Common myeloid progenitor, CD34-positive (primary cell): ENCODE measurements around the gene SAP130. TPM values are rescaled to one million over a fixed set of nuclear protein-coding genes. Genes with fewer than 3 reads are reported as not detected.

Experiments
- CTCF ChIA-PET: fragments of 350-600 bp; sonication (Branson Sonifier 250); formaldehyde crosslinking; loops from one replicate; lab custom pipeline; 2021; ENCODE audit warnings: antibody characterized with exemption; lab: Charles Lee
- POLR2A ChIA-PET: fragments of 350-600 bp; sonication (Branson Sonifier 250); formaldehyde crosslinking; loops from one replicate; lab custom pipeline; 2021; ENCODE audit warnings: antibody characterized with exemption; lab: Charles Lee
- DNase-seq, 3 donors: peaks; one replicate each; pipeline versions ENCODE4 v3.0.0 to v3.0.0-alpha.2; 2013
- H3K27ac ChIP-seq, 2 experiments: 1 replicate in 1 of 2; 2 replicates in 1 of 2; pipeline ENCODE4 v1.7.0; 2013; ENCODE audit warnings: inconsistent platforms in 2 of 2, low read length in 2 of 2, mild to moderate bottlenecking in 2 of 2, low read depth in 1 of 2, moderate library complexity in 1 of 2; ENCODE audit not compliant: severe bottlenecking in 2 of 2, insufficient read depth in 1 of 2, poor library complexity in 1 of 2
- H3K27me3 ChIP-seq, 5 experiments: replicated peaks in 2 of 5; 1 replicate in 3 of 5; 2 replicates in 2 of 5; pipeline versions ENCODE4 v1.6.1 to v1.7.0; 2013; ENCODE audit warnings: low read length in 4 of 5, mild to moderate bottlenecking in 2 of 5, moderate library complexity in 2 of 5, inconsistent platforms in 1 of 5; ENCODE audit not compliant: insufficient read depth in 5 of 5, control insufficient read depth in 4 of 5
- H3K36me3 ChIP-seq, 4 experiments: 1 replicate in 2 of 4; 2 replicates in 2 of 4; pipeline versions ENCODE4 v1.6.1 to v1.7.0; 2013; ENCODE audit warnings: low read length in 3 of 4, control low read depth in 1 of 4, mild to moderate bottlenecking in 1 of 4; ENCODE audit not compliant: control insufficient read depth in 4 of 4, insufficient read depth in 4 of 4
- H3K4me1 ChIP-seq, 4 experiments: 1 replicate in 3 of 4; 2 replicates in 1 of 4; pipeline versions ENCODE4 v1.6.1 to v1.7.1; 2013; ENCODE audit warnings: low read length in 3 of 4, mild to moderate bottlenecking in 3 of 4, control low read depth in 1 of 4, inconsistent platforms in 1 of 4, moderate library complexity in 1 of 4; ENCODE audit not compliant: control insufficient read depth in 4 of 4, insufficient read depth in 4 of 4; ENCODE audit errors: control extremely low read depth in 1 of 4
- H3K4me3 ChIP-seq, 7 experiments: 1 replicate in 4 of 7; 2 replicates in 3 of 7; pipeline versions ENCODE4 v1.5.1 to v1.7.0; 2013; ENCODE audit warnings: mild to moderate bottlenecking in 7 of 7, low read length in 6 of 7, moderate library complexity in 6 of 7, inconsistent platforms in 2 of 7, low read depth in 2 of 7, control low read depth in 1 of 7; ENCODE audit not compliant: insufficient read depth in 4 of 7, control insufficient read depth in 1 of 7; ENCODE audit errors: extremely low read depth in 1 of 7
- H3K9me3 ChIP-seq, 5 experiments: 1 replicate in 4 of 5; 2 replicates in 1 of 5; pipeline versions ENCODE4 v1.6.1 to v1.7.1; 2013; ENCODE audit warnings: low read length in 4 of 5, mild to moderate bottlenecking in 2 of 5, inconsistent platforms in 1 of 5, low read depth in 1 of 5, moderate library complexity in 1 of 5; ENCODE audit not compliant: control insufficient read depth in 4 of 5, insufficient read depth in 2 of 5; ENCODE audit errors: control extremely low read depth in 1 of 5
- WGBS: methylation state at CpG from one replicate; pipeline ENCODE4 v1.1.5; 2013; ENCODE audit not compliant: insufficient coverage; 5-methylcytosine and 5-hydroxymethylcytosine counted together
- polyA plus RNA-seq: library from polyadenylated mRNA; unstranded; fragments of 120-200 nt; gene quantifications from one replicate; pipeline ENCODE4 v1.2.1, GENCODE V29; 2013

SAP130 gene
- polyA plus RNA-seq = 13.2 TPM

DNA sequence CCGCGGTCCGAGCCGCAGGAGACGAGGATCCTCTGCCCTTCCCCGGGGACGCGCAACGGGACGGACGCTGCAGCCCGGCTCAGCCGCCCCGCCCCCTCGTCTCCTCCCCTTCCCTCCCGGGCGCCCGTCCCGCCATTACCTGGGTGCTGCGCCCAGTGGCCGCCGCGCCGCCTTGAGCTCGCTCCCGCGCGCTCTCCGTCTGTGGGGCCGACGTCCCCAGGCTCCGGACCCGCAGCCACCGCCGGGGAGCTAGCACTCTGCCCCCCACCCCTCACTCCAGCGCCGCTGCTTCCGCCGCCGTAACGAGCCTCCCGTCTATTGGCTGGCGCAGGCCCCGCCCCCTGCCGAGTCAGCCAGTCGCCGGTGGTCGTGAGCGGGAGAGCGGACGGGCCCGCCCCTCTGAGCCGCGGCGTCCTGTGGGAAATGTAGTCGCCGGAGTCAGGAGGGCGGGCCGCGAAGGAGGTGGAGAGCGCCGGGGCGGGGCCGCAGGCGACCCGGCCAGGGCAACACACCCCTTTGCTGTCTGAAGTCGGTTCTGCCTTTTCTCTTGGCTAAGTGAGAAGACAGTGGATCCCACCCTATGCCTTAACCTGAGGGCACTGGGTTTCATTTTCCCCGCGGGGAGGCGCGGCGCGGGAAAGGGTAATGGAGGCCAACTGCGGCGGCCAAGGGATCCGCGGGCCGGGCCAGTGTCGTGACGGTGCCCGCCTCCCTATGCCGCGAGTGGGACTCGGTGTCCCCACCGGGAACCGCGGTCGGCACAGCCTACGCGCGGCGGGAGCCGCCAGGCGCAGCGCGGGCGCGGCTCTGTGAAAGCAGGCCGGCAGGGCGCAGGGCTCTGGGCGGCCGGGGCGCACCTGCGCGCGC is at the start of gene SAP130:
TSS of gene SAP130 (minus strand) at position 259 of the 867 bp plus-strand sequence. CDS start 1,767 bp downstream, outside the sequence.
- H3K4me1 ChIP-seq = peaks cover 9 to 22% (median 15%) of the 10 kb centered on the region in 4 experiments
- peaks cover 0 to 4% (median 3%) of the 10 kb centered on the region in 4 experiments for H3K36me3 ChIP-seq
- ChIA-PET CTCF (interaction anchor here (0.6 to 1.3 kb wide), 3 partner anchors 35 to 63 kb away, joined by 3 to 7 read pairs (median 3); partner anchors contain the start of gene UGGT1), POLR2A (interaction anchor here (0.7 to 1.4 kb wide), 2 partner anchors 63 to 65 kb away, joined by 3 to 5 read pairs; partner anchors contain the start of gene UGGT1)
- peak within 1 kb of the TSS; percentile 54 to 77 for H3K27ac ChIP-seq
- H3K27me3 ChIP-seq = no peaks in the 10 kb centered on the region
- WGBS = 0% methylated on average over 87 of the region's 106 CpGs
- peaks cover 0 to 12% (median 0%) of the 10 kb centered on the region in 5 experiments for H3K9me3 ChIP-seq
- peak; percentile 97 to 99 (median 98) for DNase-seq
- H3K4me3 ChIP-seq = peak within 1 kb of the TSS; percentile 78 to 97 (median 87)

- POLR2A ChIA-PET = interaction anchor here (0.6 kb wide), 1 partner anchor 857 kb away, joined by 3 read pairs; no protein-coding TSS in a partner anchor
- H3K27ac ChIP-seq = no peak overlapping the region
- CTCF ChIA-PET = no interaction called here
These were observed 48.7 kb upstream of the SAP130 start for GRCh38 chr2:128076461-128077106.

GRCh38 chr2:128073278-128073677 is 45.4 kb upstream of the SAP130 start:
- H3K27me3 ChIP-seq = no peaks in the 10 kb centered on the region
- ChIA-PET POLR2A (no interaction called here), CTCF (interaction anchor here (1.0 to 2.8 kb wide), 3 partner anchors 10 to 482 kb away, joined by 3 to 14 read pairs (median 3); no protein-coding TSS in a partner anchor)
- H3K27ac ChIP-seq = no peak overlapping the region
- peaks cover 0 to 2% (median 0%) of the 10 kb centered on the region in 5 experiments for H3K9me3 ChIP-seq
- no peaks in the 10 kb centered on the region for H3K4me1 ChIP-seq
- no peak for DNase-seq
- 94% methylated on average over 2 of the region's 3 CpGs for WGBS
- no peaks in the 10 kb centered on the region for H3K36me3 ChIP-seq
- H3K4me3 ChIP-seq = no peak overlapping the region

More at GRCh38 chr2:128076461-128077106, 48.7 kb upstream of the SAP130 start:
- 100% methylated on average over 3 of the region's 7 CpGs for WGBS
- Histone ChIP-seq H3K4me3 (no peak overlapping the region), H3K27me3 (peaks cover 0 to 2% (median 0%) of the 10 kb centered on the region in 5 experiments), H3K4me1 (no peaks in the 10 kb centered on the region), H3K9me3 (peaks cover 0 to 2% (median 0%) of the 10 kb centered on the region in 5 experiments), H3K36me3 (no peaks in the 10 kb centered on the region)
- no peak for DNase-seq

GRCh38 chr2:128069769-128070168 is 41.9 kb upstream of the SAP130 start:
- no peaks in the 10 kb centered on the region for H3K9me3 ChIP-seq
- DNase-seq = no peak
- no peak overlapping the region for H3K4me3 ChIP-seq
- H3K4me1 ChIP-seq = no peaks in the 10 kb centered on the region
- CTCF ChIA-PET = no interaction called here
- H3K27ac ChIP-seq = no peak overlapping the region
- no peaks in the 10 kb centered on the region for H3K36me3 ChIP-seq
- H3K27me3 ChIP-seq = no peaks in the 10 kb centered on the region
- POLR2A ChIA-PET = no interaction called here
- WGBS = 88% methylated on average over 2 of the region's 5 CpGs

DNA sequence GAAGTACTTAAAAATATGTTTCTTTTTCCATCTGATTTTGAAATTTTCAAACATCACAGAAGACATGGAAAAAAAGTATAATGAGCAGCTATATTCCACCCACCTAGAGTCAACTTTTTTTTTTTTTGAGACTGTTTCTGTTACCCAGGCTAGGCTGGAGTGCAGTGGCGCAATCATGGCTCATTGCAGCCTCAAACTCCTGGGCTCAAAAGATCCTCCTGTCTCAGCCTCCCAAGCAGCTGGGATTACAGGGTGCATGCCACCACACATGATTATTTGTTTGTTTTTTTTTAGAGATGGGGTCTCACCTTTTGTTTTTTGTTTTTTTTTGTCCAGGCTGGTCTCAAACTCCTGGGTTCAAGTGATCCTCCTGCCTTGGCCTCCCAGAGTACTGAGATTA is 36.5 kb upstream of the SAP130 start:
- Histone ChIP-seq H3K27me3 (no peaks in the 10 kb centered on the region), H3K27ac (no peak overlapping the region), H3K9me3 (no peaks in the 10 kb centered on the region), H3K4me1 (no peaks in the 10 kb centered on the region), H3K4me3 (no peak overlapping the region), H3K36me3 (no peaks in the 10 kb centered on the region)
- ChIA-PET POLR2A (no interaction called here), CTCF (interaction anchor here (0.6 to 3.1 kb wide), 14 partner anchors 9 to 173 kb away, joined by 3 to 17 read pairs (median 4); partner anchors contain the start of gene UGGT1)
- no peak for DNase-seq
- 100% methylated on average over 1 of the region's 1 CpG for WGBS

DNA sequence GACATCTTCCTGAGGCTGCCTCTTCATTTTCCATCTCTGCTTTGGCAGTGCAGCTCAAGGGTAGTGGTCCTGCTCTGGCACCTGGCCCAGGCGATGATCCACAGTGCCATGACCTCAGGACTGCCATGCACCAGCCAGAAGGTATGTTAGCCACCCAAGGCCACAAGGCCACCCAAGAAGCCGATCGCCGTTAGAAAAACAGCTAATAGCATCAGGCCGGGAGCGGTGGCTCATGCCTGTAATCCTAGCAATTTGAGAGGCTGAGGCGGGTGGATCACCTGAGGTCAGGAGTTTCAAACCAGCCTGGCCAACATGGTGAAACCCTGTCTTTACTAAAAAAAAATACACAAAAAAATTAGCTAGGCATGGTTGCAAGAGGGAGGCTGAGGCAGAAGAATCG is 34.7 kb upstream of the SAP130 start:
- no peaks in the 10 kb centered on the region for H3K27me3 ChIP-seq
- no peak overlapping the region for H3K4me3 ChIP-seq
- POLR2A ChIA-PET = no interaction called here
- no peaks in the 10 kb centered on the region for H3K4me1 ChIP-seq
- no peaks in the 10 kb centered on the region for H3K36me3 ChIP-seq
- no peak overlapping the region for H3K27ac ChIP-seq
- WGBS = 95% methylated on average over 7 of the region's 8 CpGs
- DNase-seq = no peak
- CTCF ChIA-PET = interaction anchor here (0.6 to 2.3 kb wide), 13 partner anchors 8 to 106 kb away, joined by 3 to 15 read pairs (median 3); no protein-coding TSS in a partner anchor
- no peaks in the 10 kb centered on the region for H3K9me3 ChIP-seq
